ENCODE measurements around the gene MSL3B.

Gene MSL3B

DNA sequence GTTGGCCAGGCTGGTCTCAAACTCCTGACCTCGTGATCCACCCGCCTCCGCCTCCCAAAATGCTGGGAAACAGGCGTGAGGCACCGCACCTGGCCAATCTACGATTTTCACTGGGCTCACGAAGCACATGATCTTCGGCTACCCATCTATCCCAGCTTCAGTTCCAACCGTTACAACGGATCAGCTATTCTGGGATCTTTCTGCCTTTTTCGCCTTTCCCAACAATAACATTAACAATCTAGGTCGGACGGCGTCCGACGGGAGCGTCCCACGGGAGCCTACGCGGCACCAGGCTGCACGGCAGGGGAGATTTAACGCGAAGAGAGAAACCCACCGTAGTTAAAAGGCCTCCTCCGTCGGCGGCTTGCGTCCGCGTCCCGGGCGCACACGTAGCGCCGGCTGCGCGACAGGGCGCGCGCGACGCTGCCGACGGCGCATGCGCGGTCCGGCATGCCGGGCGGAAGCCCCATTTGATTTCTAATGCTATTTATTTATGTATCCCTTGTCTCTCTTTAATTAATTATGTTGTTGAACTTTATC lies at the start of gene MSL3B:
Gene MSL3B, minus strand, starts transcription at position 394 of the 540 bp plus-strand sequence.
- no peaks in the 10 kb centered on the region for H3K4me1 Mint-ChIP-seq
- peak within 1 kb of the TSS; percentile 91 to 94 (median 92) for H3K4me3 Mint-ChIP-seq
- peaks cover 13% of the 10 kb centered on the region for H3K27me3 Mint-ChIP-seq (ENCODE audit: low read depth)
- peak within 1 kb of the TSS; percentile 47 to 84 (median 70) for H3K27ac Mint-ChIP-seq
- TF ChIP-seq, protein P1, sequence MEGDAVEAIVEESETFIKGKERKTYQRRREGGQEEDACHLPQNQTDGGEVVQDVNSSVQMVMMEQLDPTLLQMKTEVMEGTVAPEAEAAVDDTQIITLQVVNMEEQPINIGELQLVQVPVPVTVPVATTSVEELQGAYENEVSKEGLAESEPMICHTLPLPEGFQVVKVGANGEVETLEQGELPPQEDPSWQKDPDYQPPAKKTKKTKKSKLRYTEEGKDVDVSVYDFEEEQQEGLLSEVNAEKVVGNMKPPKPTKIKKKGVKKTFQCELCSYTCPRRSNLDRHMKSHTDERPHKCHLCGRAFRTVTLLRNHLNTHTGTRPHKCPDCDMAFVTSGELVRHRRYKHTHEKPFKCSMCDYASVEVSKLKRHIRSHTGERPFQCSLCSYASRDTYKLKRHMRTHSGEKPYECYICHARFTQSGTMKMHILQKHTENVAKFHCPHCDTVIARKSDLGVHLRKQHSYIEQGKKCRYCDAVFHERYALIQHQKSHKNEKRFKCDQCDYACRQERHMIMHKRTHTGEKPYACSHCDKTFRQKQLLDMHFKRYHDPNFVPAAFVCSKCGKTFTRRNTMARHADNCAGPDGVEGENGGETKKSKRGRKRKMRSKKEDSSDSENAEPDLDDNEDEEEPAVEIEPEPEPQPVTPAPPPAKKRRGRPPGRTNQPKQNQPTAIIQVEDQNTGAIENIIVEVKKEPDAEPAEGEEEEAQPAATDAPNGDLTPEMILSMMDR (IDR thresholded peaks at IDR 0.05; ENCODE audit: unreplicated experiment in 3 of 3): no peak
- H3K9me3 Mint-ChIP-seq: peaks cover 36% of the 10 kb centered on the region
- H3K36me3 Mint-ChIP-seq (ENCODE audit: low read depth): peaks cover 43% of the 10 kb centered on the region

DNA sequence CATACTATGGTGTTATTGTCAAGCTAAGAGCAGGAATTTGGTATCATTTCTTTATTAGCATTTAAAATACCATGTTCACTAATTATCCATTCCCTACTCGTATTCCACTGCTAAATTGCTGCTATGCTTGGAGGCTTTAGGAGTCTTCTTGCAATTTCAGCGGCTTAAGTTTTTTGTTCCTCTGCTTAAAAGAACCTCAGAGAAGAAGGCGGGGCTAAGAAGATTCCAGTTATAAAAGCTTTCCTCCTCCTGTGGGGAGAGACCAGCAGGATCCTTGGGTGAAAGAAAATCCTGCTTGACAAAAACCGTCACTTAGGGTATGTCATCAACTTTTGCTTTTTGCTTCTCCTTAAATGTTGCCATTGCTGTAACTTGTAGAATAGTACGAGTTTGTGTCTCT lies 48.9 kb upstream of the MSL3B start, which contains the start of gene TRPM8:
Gene TRPM8, plus strand, starts transcription at position 258 of the 400 bp plus-strand sequence. CDS start 9,165 bp downstream, outside the sequence.
- Mint-ChIP-seq H3K27ac (no peak within 1 kb of the TSS), H3K27me3 (ENCODE audit: low read depth) (peaks cover 42% of the 10 kb centered on the region), H3K36me3 (ENCODE audit: low read depth) (no peaks in the 10 kb centered on the region), H3K4me1 (no peaks in the 10 kb centered on the region), H3K9me3 (no peaks in the 10 kb centered on the region), H3K4me3 (no peak within 1 kb of the TSS)
- TF ChIP-seq, protein P1 (IDR thresholded peaks at IDR 0.05; ENCODE audit: unreplicated experiment in 3 of 3): no peak

DNA sequence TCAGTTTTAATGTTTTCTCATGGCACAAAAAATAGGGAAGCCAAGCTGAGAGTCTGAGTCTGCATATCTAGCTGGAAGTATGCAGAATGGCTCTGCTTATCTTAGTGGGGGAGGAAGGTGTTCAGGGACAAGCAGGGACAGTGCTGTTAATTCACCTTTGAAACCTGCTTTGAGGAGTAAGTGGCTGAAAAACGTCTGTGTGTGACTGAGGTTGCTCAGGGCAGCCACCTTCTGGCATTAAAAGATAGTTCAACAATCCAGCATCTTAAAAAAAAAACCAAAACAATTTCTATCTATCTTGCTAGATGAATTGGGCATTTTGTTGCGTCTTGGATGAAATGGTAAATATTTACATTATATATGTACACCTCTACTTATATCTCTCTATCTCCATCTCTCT lies 46.9 kb upstream of the MSL3B start:
- Mint-ChIP-seq H3K9me3 (no peaks in the 10 kb centered on the region), H3K36me3 (ENCODE audit: low read depth) (no peaks in the 10 kb centered on the region), H3K4me1 (no peaks in the 10 kb centered on the region)

DNA sequence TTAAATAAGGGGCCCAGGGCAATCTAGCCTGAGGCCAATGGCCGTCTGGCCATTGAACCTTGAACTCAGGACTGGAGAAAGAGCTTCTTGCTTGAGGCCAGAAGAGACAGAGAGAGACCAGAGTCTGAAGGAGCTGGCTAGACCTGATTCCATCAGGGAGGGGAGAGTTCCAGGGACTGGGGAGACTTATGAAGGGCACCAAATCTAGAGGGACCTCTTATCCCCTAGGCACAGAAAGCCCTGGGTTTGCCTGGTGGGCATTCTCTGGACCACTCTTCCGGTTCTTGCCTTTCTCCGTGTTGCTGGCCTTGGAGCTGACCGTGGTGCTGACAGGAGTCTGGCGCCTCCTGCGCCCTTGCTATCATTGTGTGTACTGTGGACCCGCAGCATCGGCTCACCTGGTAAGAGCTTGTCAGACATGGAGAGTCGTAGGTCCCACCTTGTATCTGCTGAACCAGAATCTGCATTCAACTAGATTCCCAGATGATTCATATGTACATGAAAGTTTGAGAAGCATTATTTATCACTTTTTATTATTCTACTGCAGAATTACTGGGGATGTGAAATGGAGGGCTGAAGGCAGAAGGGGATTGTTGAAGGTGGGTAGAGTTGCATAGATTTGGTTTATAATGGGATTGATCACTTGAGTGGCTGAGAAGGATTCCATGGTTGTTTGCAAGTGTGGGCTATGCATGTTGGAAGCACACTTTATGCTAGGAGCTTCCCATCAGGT lies 44.7 kb upstream of the MSL3B start:
- no peak overlapping the region for H3K4me3 Mint-ChIP-seq
- TF ChIP-seq, protein P1 (IDR thresholded peaks at IDR 0.05; ENCODE audit: unreplicated experiment in 3 of 3): no peak
- peaks cover 37% of the 10 kb centered on the region for H3K27me3 Mint-ChIP-seq (ENCODE audit: low read depth)
- no peaks in the 10 kb centered on the region for H3K9me3 Mint-ChIP-seq
- H3K36me3 Mint-ChIP-seq (ENCODE audit: low read depth): no peaks in the 10 kb centered on the region
- H3K4me1 Mint-ChIP-seq: no peaks in the 10 kb centered on the region
- no peak overlapping the region for H3K27ac Mint-ChIP-seq

More for the DNA sequence above, 46.9 kb upstream of the MSL3B start:
- peaks cover 45% of the 10 kb centered on the region for H3K27me3 Mint-ChIP-seq (ENCODE audit: low read depth)
- no peak overlapping the region for H3K4me3 Mint-ChIP-seq
- H3K27ac Mint-ChIP-seq: no peak overlapping the region
- TF ChIP-seq, protein P1 (IDR thresholded peaks at IDR 0.05; ENCODE audit: unreplicated experiment in 3 of 3): peak; percentile 11 to 17 (median 15)

DNA sequence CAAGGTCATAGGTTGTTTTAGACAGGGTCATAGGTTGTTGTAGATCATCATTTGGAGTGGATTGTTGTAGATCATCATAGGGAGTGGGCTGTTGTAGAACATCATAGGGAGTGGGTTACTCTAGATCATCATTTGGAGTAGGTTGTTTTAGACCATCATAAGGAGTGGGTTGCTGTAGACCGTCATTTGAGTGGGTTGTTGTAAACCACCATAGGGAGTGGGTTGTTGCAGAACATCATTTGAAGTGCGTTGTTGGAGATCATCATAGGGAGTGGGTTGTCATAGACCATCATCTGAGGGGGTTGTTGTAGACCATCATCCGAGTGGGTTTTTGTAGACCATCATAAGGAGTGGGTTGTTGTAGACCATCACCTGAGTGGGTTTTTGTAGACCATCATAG lies 39.4 kb upstream of the MSL3B start:
- H3K36me3 Mint-ChIP-seq (ENCODE audit: low read depth): no peaks in the 10 kb centered on the region
- H3K4me1 Mint-ChIP-seq: no peaks in the 10 kb centered on the region
- H3K9me3 Mint-ChIP-seq: no peaks in the 10 kb centered on the region
- no peak overlapping the region for H3K27ac Mint-ChIP-seq
- TF ChIP-seq, protein P1 (IDR thresholded peaks at IDR 0.05; ENCODE audit: unreplicated experiment in 3 of 3): no peak
- peaks cover 22% of the 10 kb centered on the region for H3K27me3 Mint-ChIP-seq (ENCODE audit: low read depth)
- H3K4me3 Mint-ChIP-seq: no peak overlapping the region

All from nephron (organoid).